GM12891 (cell line): Measurements from ENCODE around the gene LACTBL1.
"Not testable (repeated sequence)": the region's sequence is repeated elsewhere in the genome, so short reads cannot be mapped to it uniquely, and the experiment has no call there.

Source experiments
- DNase-seq: peaks from one replicate; pipeline ENCODE4 v3.0.0; 2011; ENCODE audit warnings: low spot score; ENCODE audit not compliant: insufficient read length
- FAIRE-seq: peaks from 2 replicates; lab custom pipeline; 2011; peaks lifted over from hg19 to GRCh38; lab: Jason Lieb, UNC
- PAX5 ChIP-seq: IDR thresholded peaks from 2 replicates; pipeline ENCODE4 v1.6.1; 2011; ENCODE audit warnings: low read length, moderate library complexity, mild to moderate bottlenecking; ENCODE audit not compliant: insufficient read depth, severe bottlenecking
- POLR2A ChIP-seq: IDR thresholded peaks from 2 replicates; pipeline ENCODE4 v1.6.1; 2011; ENCODE audit warnings: low read depth, low read length, control low read depth
- POLR2AphosphoS5 ChIP-seq: IDR thresholded peaks from 2 replicates; pipeline ENCODE4 v1.6.1; 2011; ENCODE audit warnings: low read depth, low read length, control low read depth
- POU2F2 ChIP-seq: IDR thresholded peaks from 2 replicates; pipeline ENCODE4 v1.6.1; 2011; ENCODE audit warnings: low read depth, mild to moderate bottlenecking, control low read depth, low read length, moderate library complexity
- SPI1 ChIP-seq: IDR thresholded peaks from 2 replicates; pipeline ENCODE4 v1.6.1; 2011; ENCODE audit warnings: low read depth, low read length, control low read depth
- TAF1 ChIP-seq: IDR thresholded peaks from 2 replicates; pipeline ENCODE4 v1.6.1; 2011; ENCODE audit warnings: low read depth, low read length, control low read depth

The LACTBL1 gene

GRCh38 chr1:22949822-22950331, 22.8 kb downstream of the LACTBL1 start:
- TF ChIP-seq POU2F2: no peak
- no peak for TF ChIP-seq POLR2A
- no peak for TF ChIP-seq PAX5
- TF ChIP-seq SPI1: no peak
- TF ChIP-seq TAF1: no peak
- no peak for TF ChIP-seq POLR2AphosphoS5
- no peak for FAIRE-seq
- DNase-seq: no peak

- not testable (repeated sequence) for FAIRE-seq, DNase-seq
Measured at GRCh38 chr1:22945171-22945570, 27.5 kb downstream of the LACTBL1 start.

DNA sequence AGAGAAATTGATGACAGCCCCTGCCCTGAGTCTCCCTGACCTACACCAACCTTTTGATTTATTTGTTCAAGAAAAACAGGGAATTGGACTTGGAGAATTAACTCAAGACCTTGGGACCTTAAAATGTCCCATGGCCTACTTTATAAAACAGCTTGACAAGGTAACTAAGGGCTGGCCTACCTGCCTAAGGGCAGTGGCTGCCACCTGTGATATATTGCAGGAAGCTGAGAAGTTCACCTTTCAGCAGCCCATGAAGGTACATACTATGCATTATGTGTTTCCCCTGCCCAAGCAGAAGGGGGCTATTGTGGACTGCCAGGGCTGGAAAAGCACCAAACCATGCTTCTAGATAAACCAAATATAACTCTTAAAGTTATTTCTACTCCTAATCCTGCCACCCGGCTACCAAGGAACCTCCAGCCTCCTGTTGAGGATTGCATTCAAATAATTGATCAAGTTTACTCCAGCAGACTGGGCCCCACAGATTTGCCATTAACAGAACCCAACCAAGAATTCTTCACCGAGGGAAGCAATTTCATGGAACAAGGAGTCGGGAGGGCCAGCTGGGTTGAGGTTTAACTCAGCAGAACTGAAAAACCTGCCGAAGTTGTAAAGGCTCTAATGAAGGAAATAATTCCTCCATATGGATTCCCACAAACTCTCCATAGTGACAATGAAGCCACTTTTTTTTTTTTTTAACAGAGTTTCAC, 28.2 kb downstream of the LACTBL1 start:
- FAIRE-seq: no peak
- no peak for DNase-seq
- TF ChIP-seq PAX5 (no peak), POLR2A (no peak), SPI1 (no peak), TAF1 (no peak), POLR2AphosphoS5 (no peak)

DNA sequence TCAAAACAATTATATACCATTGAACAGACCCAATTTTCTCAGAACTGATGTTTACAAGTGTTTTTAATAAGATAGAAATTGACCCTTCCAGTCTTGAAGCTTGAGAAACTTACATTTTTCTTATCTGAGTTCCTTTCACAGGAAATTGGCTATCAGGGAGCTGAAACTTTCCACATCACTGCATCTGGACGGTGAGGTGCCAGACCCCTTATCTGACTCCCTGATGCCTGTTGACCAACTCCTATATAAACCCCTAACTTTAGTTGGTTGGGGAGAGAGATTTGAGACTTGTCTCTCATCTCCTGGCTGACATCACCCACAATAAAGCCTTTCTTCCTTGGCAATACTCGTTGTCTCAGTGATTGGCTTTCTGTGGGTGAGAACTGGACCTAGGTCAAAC, 31.4 kb downstream of the LACTBL1 start:
- FAIRE-seq (no peak), DNase-seq (no peak)
- TF ChIP-seq POLR2A: no peak
- no peak for TF ChIP-seq POU2F2
- TF ChIP-seq PAX5: no peak
- TF ChIP-seq POLR2AphosphoS5: no peak
- no peak for TF ChIP-seq SPI1
- no peak for TF ChIP-seq TAF1

- DNase-seq (no peak), FAIRE-seq (no peak)
- TF ChIP-seq POLR2AphosphoS5 (no peak), PAX5 (no peak), POU2F2 (no peak), SPI1 (no peak), POLR2A (no peak), TAF1 (no peak)
Measured at GRCh38 chr1:22936681-22937080, 36.0 kb downstream of the LACTBL1 start.

DNA sequence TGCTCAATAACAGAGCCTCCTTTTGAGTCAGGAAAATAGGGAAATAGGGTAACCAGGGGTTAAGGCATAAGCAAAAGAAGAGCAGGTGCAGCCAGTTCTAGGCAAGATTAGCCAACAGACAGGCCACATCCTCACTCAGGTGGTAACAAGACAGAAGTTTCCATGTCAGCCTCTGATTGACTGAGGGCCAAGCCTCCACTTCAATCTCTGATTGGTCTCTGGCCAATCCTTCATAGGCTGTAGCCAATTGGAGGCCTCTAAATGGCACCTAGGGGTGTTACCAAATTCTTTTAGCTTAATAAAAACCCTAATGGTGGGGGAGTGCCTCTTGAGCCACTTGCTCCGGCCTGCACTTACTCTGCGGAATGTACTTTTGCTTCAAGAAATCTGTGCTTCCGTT, 37.2 kb downstream of the LACTBL1 start:
- TF ChIP-seq SPI1: no peak
- no peak for DNase-seq
- no peak for FAIRE-seq

- FAIRE-seq (no peak), DNase-seq (no peak)
Measured at GRCh38 chr1:22932803-22933470, 39.7 kb downstream of the LACTBL1 start.

DNA sequence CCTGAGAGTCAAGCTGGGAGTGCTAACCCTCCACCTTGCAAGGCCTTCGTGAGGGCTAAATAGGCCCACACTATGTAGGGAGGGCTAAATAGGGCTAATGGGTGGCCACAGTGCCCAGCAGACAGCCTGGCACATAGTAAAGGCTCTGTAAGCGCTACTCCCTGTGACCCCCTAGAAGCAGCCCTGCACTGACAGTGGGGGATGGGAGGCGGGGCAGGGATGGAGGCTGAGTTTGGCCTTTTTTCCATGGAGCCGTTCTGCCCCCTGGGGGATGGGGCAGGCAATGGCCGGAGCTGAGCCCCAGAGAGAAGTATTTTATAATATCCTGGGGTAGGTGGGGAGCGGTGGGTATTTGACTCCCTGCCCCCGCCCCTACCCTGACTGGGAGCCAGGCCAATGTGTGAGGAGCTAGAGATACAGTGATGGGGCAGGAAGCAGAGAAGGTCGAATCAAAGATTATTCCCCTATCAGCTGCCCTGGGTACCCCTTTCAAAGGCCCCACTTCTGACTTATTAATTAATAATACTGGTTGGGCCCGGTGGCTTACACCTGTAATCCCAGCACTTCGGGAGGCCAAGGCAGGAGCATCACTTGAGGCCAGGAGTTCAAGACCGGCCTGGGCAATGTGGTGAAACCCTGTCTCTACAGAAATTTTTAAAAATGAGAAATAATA, 42.3 kb downstream of the LACTBL1 start:
- no peak for TF ChIP-seq POLR2A
- DNase-seq (peak; percentile 57), FAIRE-seq (no peak)

More at GRCh38 chr1:22932803-22933470, 39.7 kb downstream of the LACTBL1 start:
- TF ChIP-seq POU2F2: no peak
- no peak for TF ChIP-seq SPI1
- no peak for TF ChIP-seq POLR2AphosphoS5

- TF ChIP-seq TAF1 (no peak), PAX5 (no peak), SPI1 (no peak), POLR2A (no peak), POU2F2 (no peak)
- DNase-seq (no peak), FAIRE-seq (no peak)
Measured at GRCh38 chr1:22925111-22925510, 47.6 kb downstream of the LACTBL1 start.

DNA sequence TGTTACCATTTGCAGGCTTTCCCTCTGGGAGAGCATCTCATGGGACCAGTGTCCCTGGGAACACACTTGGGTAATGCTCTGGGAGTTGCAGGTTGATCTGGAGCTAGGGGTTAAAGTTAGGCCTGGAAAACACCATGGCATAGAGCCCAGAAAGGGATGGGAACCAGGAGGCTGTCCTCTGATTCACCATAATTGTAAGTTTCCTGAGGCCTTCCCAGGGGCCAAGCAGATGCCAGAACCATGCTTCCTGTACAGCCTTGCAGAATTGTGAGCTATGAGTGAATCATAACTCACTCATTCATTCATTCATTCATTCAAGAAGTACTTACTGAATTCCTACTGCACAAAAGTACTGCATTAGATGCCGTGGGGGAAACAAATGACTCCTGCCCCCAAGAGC, 50.0 kb downstream of the LACTBL1 start:
- TF ChIP-seq SPI1: no peak
- no peak for TF ChIP-seq POLR2AphosphoS5
- no peak for TF ChIP-seq POU2F2
- no peak for TF ChIP-seq TAF1
- no peak for TF ChIP-seq POLR2A
- TF ChIP-seq PAX5: no peak
- FAIRE-seq (no peak), DNase-seq (no peak)
